BLaER1 treated with 17β-estradiol and CSF1 and Interleukin-3, amounts not matched to agents 10 nM and 100 nM (cell line): ENCODE data around the gene SLFN12.
A peak's percentile ranks its signal among the peaks of the same experiment; 100 is the strongest.
"Not testable (repeated sequence)": the region's sequence is repeated elsewhere in the genome, so short reads cannot be mapped to it uniquely, and the experiment has no call there.

Experiments
- H3K27ac ChIP-seq, 11 experiments: shearing (Covaris generic); formaldehyde crosslinking; 2 replicates each; pipeline ENCODE4 v1.8.1; 2022
- H3K27me3 ChIP-seq, 11 experiments: shearing (Covaris generic); formaldehyde crosslinking; 2 replicates each; pipeline ENCODE4 v1.8.1; 2022
- H3K36me3 ChIP-seq, 11 experiments: shearing (Covaris generic); formaldehyde crosslinking; 2 replicates each; pipeline ENCODE4 v1.8.1; 2022
- H3K4me1 ChIP-seq, 10 experiments: shearing (Covaris generic); formaldehyde crosslinking; 2 replicates each; pipeline ENCODE4 v1.8.1; 2022
- H3K4me2 ChIP-seq, 11 experiments: shearing (Covaris generic); formaldehyde crosslinking; 2 replicates each; pipeline ENCODE4 v1.8.1; 2022
- H3K4me3 ChIP-seq, 10 experiments: shearing (Covaris generic); formaldehyde crosslinking; 2 replicates each; pipeline ENCODE4 v1.8.1; 2022
- H3K9ac ChIP-seq, 11 experiments: shearing (Covaris generic); formaldehyde crosslinking; 2 replicates each; pipeline ENCODE4 v1.8.1; 2022
- H3K9me3 ChIP-seq, 11 experiments: shearing (Covaris generic); formaldehyde crosslinking; replicated peaks in 1 of 11; 2 replicates each; pipeline ENCODE4 v1.8.1; 2022
- H4K20me1 ChIP-seq, 11 experiments: shearing (Covaris generic); formaldehyde crosslinking; 2 replicates each; pipeline ENCODE4 v1.8.1; 2022
- Cebpa-rat ChIP-seq, 11 experiments: shearing (Covaris generic); IDR thresholded peaks; 2 replicates each; pipeline ENCODE4 v1.8.1; 2022

The SLFN12 gene

GRCh38 chr17:35423761-35424160 lies 8.5 kb downstream of the SLFN12 start:
- no peak overlapping the region for H3K27ac ChIP-seq
- H3K36me3 ChIP-seq: no peaks in the 10 kb centered on the region
- H3K4me2 ChIP-seq: no peak overlapping the region
- peaks cover 0 to 8% (median 4%) of the 10 kb centered on the region in 10 experiments; a peak in 6 of 20 replicates for H3K4me1 ChIP-seq
- no peaks in the 10 kb centered on the region for H3K9me3 ChIP-seq
- H4K20me1 ChIP-seq: no peaks in the 10 kb centered on the region
- no peak overlapping the region for H3K4me3 ChIP-seq
- no peaks in the 10 kb centered on the region for H3K27me3 ChIP-seq
- H3K9ac ChIP-seq: no peak overlapping the region
- TF ChIP-seq Cebpa-rat (IDR thresholded peaks at IDR 0.05): no peak

- not testable (repeated sequence) for H3K4me3 ChIP-seq, H3K27me3 ChIP-seq, H3K9me3 ChIP-seq, H3K9ac ChIP-seq, H3K36me3 ChIP-seq, H4K20me1 ChIP-seq, H3K27ac ChIP-seq, H3K4me1 ChIP-seq, H3K4me2 ChIP-seq
Measured at GRCh38 chr17:35421069-35421468, 11.2 kb downstream of the SLFN12 start.

- Histone ChIP-seq H3K9me3 (peaks cover 4 to 19% (median 15%) of the 10 kb centered on the region in 11 experiments; a peak in 16 of 22 replicates), H4K20me1 (no peaks in the 10 kb centered on the region), H3K4me3 (no peak overlapping the region), H3K9ac (no peak overlapping the region), H3K36me3 (no peaks in the 10 kb centered on the region), H3K4me2 (peak overlapping the region in 1 of 11 experiments; percentile 8; a peak in 1 of 22 replicates), H3K4me1 (peaks cover 0 to 10% (median 0%) of the 10 kb centered on the region in 10 experiments; a peak in 3 of 20 replicates), H3K27me3 (no peaks in the 10 kb centered on the region), H3K27ac (no peak overlapping the region)
- TF ChIP-seq Cebpa-rat (IDR thresholded peaks at IDR 0.05): no peak
Measured at GRCh38 chr17:35416659-35417058, 15.6 kb downstream of the SLFN12 start.

- H4K20me1 ChIP-seq, H3K27me3 ChIP-seq, H3K27ac ChIP-seq, H3K4me3 ChIP-seq, H3K9ac ChIP-seq, H3K36me3 ChIP-seq, H3K4me2 ChIP-seq: not testable (repeated sequence)
- Histone ChIP-seq H3K9me3 (peaks cover 4 to 19% (median 15%) of the 10 kb centered on the region in 11 experiments; a peak in 16 of 22 replicates), H3K4me1 (peaks cover 0 to 10% (median 0%) of the 10 kb centered on the region in 10 experiments; a peak in 3 of 20 replicates)
Measured at GRCh38 chr17:35414707-35415106, 17.6 kb downstream of the SLFN12 start.

GRCh38 chr17:35414247-35414646 lies 18.1 kb downstream of the SLFN12 start:
- Histone ChIP-seq H3K4me1 (peaks cover 0 to 10% (median 0%) of the 10 kb centered on the region in 10 experiments; a peak in 3 of 20 replicates), H3K36me3 (no peaks in the 10 kb centered on the region), H4K20me1 (no peaks in the 10 kb centered on the region), H3K9ac (no peak overlapping the region), H3K27me3 (no peaks in the 10 kb centered on the region), H3K27ac (no peak overlapping the region), H3K4me2 (no peak overlapping the region), H3K4me3 (no peak overlapping the region), H3K9me3 (peaks cover 4 to 19% (median 15%) of the 10 kb centered on the region in 11 experiments; a peak in 16 of 22 replicates)
- TF ChIP-seq Cebpa-rat (IDR thresholded peaks at IDR 0.05): no peak

GRCh38 chr17:35407531-35407930 lies 24.8 kb downstream of the SLFN12 start:
- Histone ChIP-seq H3K27ac (no peak overlapping the region), H3K36me3 (no peaks in the 10 kb centered on the region), H3K4me2 (no peak overlapping the region), H4K20me1 (no peaks in the 10 kb centered on the region), H3K4me1 (no peaks in the 10 kb centered on the region), H3K9ac (no peak overlapping the region), H3K27me3 (no peaks in the 10 kb centered on the region), H3K4me3 (no peak overlapping the region), H3K9me3 (peaks cover 0 to 10% (median 3%) of the 10 kb centered on the region in 11 experiments; a peak in 5 of 22 replicates)
- TF ChIP-seq Cebpa-rat (IDR thresholded peaks at IDR 0.05): no peak

- Histone ChIP-seq H3K9ac (no peak overlapping the region), H3K36me3 (no peaks in the 10 kb centered on the region), H3K4me3 (no peak overlapping the region), H3K27me3 (no peaks in the 10 kb centered on the region), H4K20me1 (no peaks in the 10 kb centered on the region), H3K4me2 (no peak overlapping the region), H3K9me3 (peaks cover 0 to 10% (median 3%) of the 10 kb centered on the region in 11 experiments; a peak in 5 of 22 replicates), H3K27ac (no peak overlapping the region), H3K4me1 (no peaks in the 10 kb centered on the region)
- TF ChIP-seq Cebpa-rat (IDR thresholded peaks at IDR 0.05): no peak
Measured at GRCh38 chr17:35406568-35406967, 25.7 kb downstream of the SLFN12 start.

- Histone ChIP-seq H3K4me1 (no peaks in the 10 kb centered on the region), H3K9me3 (peaks cover 0 to 10% (median 3%) of the 10 kb centered on the region in 11 experiments; a peak in 5 of 22 replicates), H4K20me1 (no peaks in the 10 kb centered on the region), H3K4me2 (no peak overlapping the region), H3K9ac (no peak overlapping the region), H3K36me3 (no peaks in the 10 kb centered on the region), H3K4me3 (no peak overlapping the region), H3K27me3 (no peaks in the 10 kb centered on the region), H3K27ac (no peak overlapping the region)
- no peak for TF ChIP-seq Cebpa-rat (IDR thresholded peaks at IDR 0.05)
Measured at GRCh38 chr17:35404360-35404759, 27.9 kb downstream of the SLFN12 start.

- H3K4me3 ChIP-seq: not testable (repeated sequence)
- H3K4me1 ChIP-seq: peaks cover 0 to 51% (median 37%) of the 10 kb centered on the region in 10 experiments; a peak in 14 of 20 replicates
Measured at GRCh38 chr17:35393783-35394182, 38.5 kb downstream of the SLFN12 start.

GRCh38 chr17:35390663-35391062 lies 41.6 kb downstream of the SLFN12 start:
- Histone ChIP-seq H3K9me3 (peaks cover 0 to 20% (median 4%) of the 10 kb centered on the region in 11 experiments; a peak in 13 of 22 replicates), H3K36me3 (no peaks in the 10 kb centered on the region), H3K27me3 (no peaks in the 10 kb centered on the region), H3K4me1 (peaks cover 0 to 60% (median 37%) of the 10 kb centered on the region in 10 experiments; a peak in 14 of 20 replicates), H3K4me3 (0 out of 20 replicates have a peak overlapping the region, but pooled peaks of 1 of the 10 experiments have one; percentile 4), H3K9ac (peak overlapping the region in 5 of 11 experiments; percentile 4 to 59 (median 23); a peak in 9 of 22 replicates), H3K4me2 (peak overlapping the region in 8 of 11 experiments; percentile 52 to 93 (median 80); a peak in 16 of 22 replicates), H4K20me1 (no peaks in the 10 kb centered on the region), H3K27ac (peak overlapping the region in 9 of 11 experiments; percentile 45 to 83 (median 68); a peak in 17 of 22 replicates)
- TF ChIP-seq Cebpa-rat (IDR thresholded peaks at IDR 0.05): peak in 8 of 11 experiments; percentile 12 to 98 (median 71); a peak in 11 of 22 replicates

More at GRCh38 chr17:35393783-35394182, 38.5 kb downstream of the SLFN12 start:
- not testable (repeated sequence) for H3K27me3 ChIP-seq, H3K9ac ChIP-seq, H3K27ac ChIP-seq, H3K36me3 ChIP-seq, H4K20me1 ChIP-seq
- Histone ChIP-seq H3K4me2 (peak overlapping the region in 5 of 11 experiments; percentile 0 to 38 (median 28); a peak in 5 of 22 replicates), H3K9me3 (peaks cover 0 to 15% (median 4%) of the 10 kb centered on the region in 11 experiments; a peak in 12 of 22 replicates)
